Uterus (tissue), 2 donors: ENCODE measurements around the gene PTPN1.

Experiments used
- CTCF ChIP-seq, 4 experiments: fragments of 200-600 bp in 2 of 4; fragments of 450-650 bp in 2 of 4; sonication (generic) in 2 of 4; IDR thresholded peaks; one replicate each; pipeline ENCODE4 v1.5.1; 2016 to 2019; ENCODE audit warnings: antibody characterized with exemption in 4 of 4, mild to moderate bottlenecking in 2 of 4, moderate library complexity in 1 of 4
- POLR2A ChIP-seq, 2 donors: fragments of 450-650 bp; IDR thresholded peaks; one replicate each; pipeline ENCODE4 v1.6.1; 2016; ENCODE audit warnings: antibody characterized with exemption in 2 of 2, mild to moderate bottlenecking in 1 of 2, moderate library complexity in 1 of 2

- TF ChIP-seq POLR2A (IDR thresholded peaks at IDR 0.05): no peak
- TF ChIP-seq CTCF (IDR thresholded peaks at IDR 0.05): no peak
Measured at GRCh38 chr20:50562262-50562701, 52.1 kb downstream of the PTPN1 start.
